ENCODE results near the gene CTDNEP1.

CTDNEP1 gene

DNA sequence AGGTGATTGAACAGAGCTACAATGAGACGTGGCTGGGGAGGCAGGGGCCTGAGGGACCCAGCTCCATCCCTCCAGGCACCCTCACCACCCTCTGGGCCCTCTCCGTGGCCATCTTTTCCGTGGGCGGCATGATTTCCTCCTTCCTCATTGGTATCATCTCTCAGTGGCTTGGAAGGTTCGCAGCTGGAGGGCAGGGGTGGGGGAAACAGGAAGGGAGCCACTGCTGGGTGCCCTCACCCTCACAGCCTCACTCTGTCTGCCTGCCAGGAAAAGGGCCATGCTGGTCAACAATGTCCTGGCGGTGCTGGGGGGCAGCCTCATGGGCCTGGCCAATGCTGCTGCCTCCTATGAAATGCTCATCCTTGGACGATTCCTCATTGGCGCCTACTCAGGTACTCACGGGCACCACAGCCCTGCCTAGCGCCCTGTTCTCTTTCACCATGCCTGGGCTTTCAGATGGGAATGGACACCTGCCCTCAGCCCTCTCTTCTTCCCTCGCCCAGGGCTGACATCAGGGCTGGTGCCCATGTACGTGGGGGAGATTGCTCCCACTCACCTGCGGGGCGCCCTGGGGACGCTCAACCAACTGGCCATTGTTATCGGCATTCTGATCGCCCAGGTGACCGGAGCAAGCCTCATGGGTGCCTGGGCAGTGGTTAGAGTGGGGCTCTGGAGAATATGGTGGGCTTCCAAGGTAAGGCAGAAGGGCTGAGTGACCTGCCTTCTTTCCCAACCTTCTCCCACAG is 32.1 kb upstream of the CTDNEP1 start:
- DNase-seq (ENCODE audit: low read depth): no peak
- TF ChIP-seq, protein P1, sequence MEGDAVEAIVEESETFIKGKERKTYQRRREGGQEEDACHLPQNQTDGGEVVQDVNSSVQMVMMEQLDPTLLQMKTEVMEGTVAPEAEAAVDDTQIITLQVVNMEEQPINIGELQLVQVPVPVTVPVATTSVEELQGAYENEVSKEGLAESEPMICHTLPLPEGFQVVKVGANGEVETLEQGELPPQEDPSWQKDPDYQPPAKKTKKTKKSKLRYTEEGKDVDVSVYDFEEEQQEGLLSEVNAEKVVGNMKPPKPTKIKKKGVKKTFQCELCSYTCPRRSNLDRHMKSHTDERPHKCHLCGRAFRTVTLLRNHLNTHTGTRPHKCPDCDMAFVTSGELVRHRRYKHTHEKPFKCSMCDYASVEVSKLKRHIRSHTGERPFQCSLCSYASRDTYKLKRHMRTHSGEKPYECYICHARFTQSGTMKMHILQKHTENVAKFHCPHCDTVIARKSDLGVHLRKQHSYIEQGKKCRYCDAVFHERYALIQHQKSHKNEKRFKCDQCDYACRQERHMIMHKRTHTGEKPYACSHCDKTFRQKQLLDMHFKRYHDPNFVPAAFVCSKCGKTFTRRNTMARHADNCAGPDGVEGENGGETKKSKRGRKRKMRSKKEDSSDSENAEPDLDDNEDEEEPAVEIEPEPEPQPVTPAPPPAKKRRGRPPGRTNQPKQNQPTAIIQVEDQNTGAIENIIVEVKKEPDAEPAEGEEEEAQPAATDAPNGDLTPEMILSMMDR (IDR thresholded peaks at IDR 0.05; ENCODE audit: control insufficient read depth, extremely low read depth, insufficient read depth): no peak
- no peak overlapping the region for H3K4me3 ChIP-seq (ENCODE audit: low read depth, low read length)

DNA sequence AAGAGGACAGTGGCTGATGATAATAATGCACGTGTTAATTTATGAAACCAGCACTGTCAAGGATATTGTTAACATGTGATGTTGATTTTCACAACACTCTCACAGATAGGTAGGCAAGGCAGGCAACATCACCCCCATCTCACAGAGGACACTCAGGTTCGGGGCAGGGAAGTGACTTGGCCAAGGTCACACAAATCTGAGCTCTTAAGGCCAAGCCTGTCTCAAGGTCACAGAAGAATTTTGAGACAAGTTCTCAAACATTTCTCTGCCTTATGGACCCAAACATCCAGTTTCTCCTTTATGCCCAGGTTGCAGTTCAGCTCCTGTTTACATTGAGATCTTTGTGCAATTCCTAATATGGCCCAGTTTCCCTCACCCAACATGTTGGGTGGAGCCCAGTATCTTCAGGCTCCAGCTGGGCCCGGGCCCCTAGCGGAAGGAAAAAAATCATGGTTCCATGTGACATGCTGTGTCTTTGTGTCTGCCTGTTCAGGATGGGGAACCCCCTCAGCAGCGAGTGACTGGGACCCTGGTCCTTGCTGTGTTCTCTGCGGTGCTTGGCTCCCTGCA is 31.3 kb upstream of the CTDNEP1 start:
- no peak overlapping the region for H3K4me3 ChIP-seq (ENCODE audit: low read depth, low read length)
- TF ChIP-seq, protein P1 (IDR thresholded peaks at IDR 0.05; ENCODE audit: control insufficient read depth, extremely low read depth, insufficient read depth): no peak
- DNase-seq (ENCODE audit: low read depth): no peak

DNA sequence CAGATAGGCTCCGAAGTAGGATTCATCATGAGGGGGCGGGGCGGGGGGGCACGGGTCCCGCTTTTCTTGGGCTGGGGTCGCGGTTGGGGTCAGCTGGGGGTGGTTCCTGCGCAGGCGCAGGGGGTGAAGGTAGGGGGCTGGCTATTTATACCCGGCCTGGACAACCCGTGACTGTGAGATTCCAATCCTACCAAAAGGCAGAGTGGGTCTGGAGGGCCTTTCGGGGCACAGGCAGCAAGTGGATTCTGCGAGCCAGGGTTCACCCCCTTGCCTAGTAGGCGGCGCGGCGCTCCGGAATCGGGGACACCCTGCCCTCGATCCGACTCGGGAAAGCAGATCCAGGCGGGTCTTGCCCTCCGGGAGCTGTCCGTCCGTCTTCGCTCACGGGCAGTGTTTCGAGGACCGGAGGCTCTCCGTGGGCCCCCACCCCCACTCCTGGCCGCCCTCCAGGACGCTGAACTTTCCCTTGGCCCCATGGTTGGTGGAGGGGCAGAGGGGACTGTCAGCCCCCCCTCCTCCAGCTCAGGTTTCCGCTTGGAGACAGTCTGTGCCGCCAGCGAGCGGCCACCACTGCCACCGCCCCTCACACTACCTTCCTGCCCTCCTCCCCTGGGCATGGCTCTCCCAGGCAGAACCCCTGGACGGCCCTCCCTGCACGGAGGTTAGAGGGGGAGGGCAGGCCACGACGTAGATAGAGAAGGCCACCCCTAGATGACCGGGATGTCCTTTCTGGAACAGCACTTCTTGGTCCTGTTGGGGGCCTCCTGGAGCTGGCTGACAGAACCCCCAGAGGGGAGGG is 30.6 kb upstream of the CTDNEP1 start:
- no peak for DNase-seq (ENCODE audit: low read depth)
- TF ChIP-seq, protein P1 (IDR thresholded peaks at IDR 0.05; ENCODE audit: control insufficient read depth, extremely low read depth, insufficient read depth): no peak
- peak overlapping the region; percentile 70 for H3K4me3 ChIP-seq (ENCODE audit: low read depth, low read length)

DNA sequence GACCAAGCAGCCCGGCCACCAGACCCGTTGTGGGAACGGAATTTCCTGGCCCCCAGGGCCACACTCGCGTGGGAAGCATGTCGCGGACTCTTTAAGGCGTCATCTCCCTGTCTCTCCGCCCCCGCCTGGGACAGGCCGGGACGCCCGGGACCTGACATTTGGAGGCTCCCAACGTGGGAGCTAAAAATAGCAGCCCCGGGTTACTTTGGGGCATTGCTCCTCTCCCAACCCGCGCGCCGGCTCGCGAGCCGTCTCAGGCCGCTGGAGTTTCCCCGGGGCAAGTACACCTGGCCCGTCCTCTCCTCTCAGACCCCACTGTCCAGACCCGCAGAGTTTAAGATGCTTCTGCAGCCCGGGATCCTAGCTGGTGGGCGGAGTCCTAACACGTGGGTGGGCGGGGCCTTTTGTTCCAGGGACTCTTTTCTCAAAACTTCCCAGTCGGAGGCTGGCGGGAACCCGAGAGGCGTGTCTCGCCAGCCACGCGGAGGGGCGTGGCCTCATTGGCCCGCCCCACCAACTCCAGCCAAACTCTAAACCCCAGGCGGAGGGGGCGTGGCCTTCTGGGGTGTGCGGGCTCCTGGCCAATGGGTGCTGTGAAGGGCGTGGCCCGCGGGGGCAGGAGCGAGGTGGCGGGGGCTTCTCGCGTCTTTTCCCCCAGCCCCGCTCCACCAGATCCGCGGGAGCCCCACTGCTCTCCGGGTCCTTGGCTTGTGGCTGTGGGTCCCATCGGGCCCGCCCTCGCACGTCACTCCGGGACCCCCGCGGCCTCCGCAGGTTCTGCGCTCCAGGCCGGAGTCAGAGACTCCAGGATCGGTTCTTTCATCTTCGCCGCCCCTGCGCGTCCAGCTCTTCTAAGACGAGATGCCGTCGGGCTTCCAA is 29.8 kb upstream of the CTDNEP1 start, which contains the start of gene SLC2A4:
SLC2A4 (plus strand) TSS at position 645 of the 879 bp plus-strand sequence; CDS start at position 862, 217 bp downstream.
- DNase-seq (ENCODE audit: low read depth): peak; percentile 84
- TF ChIP-seq, protein P1 (IDR thresholded peaks at IDR 0.05; ENCODE audit: control insufficient read depth, extremely low read depth, insufficient read depth): no peak
- peak within 1 kb of the TSS; percentile 70 for H3K4me3 ChIP-seq (ENCODE audit: low read depth, low read length)

DNA sequence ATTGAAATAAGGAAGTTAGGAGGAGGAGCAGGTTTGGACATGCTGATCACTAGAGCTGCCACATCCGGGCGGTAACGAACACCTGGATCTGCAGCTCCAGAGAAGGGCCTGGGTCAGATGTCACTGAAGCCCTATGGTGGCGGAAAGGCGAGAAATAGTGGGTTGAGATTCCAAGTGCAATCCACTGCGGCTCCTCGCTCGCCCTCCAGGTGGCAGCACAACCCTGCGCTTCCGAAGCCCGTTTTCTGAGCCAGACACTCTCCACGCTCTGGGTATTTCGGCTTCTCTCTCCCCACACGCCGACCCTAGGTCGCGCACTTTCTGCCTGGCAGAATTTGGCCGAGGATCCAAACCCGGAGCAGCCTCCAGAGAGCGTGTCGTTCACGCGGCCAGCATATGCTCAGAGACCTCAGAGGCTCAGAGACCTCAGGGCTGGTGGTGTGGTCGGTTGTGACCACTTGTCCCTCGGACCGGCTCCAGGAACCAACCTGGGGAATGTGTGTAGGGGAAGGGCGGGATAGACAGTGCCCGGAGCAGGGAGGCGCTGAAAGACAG is 29.1 kb upstream of the CTDNEP1 start:
- peak; percentile 69 for DNase-seq (ENCODE audit: low read depth)
- H3K4me3 ChIP-seq (ENCODE audit: low read depth, low read length): peak overlapping the region; percentile 70
- TF ChIP-seq, protein P1 (IDR thresholded peaks at IDR 0.05; ENCODE audit: control insufficient read depth, extremely low read depth, insufficient read depth): peak; percentile 90

DNA sequence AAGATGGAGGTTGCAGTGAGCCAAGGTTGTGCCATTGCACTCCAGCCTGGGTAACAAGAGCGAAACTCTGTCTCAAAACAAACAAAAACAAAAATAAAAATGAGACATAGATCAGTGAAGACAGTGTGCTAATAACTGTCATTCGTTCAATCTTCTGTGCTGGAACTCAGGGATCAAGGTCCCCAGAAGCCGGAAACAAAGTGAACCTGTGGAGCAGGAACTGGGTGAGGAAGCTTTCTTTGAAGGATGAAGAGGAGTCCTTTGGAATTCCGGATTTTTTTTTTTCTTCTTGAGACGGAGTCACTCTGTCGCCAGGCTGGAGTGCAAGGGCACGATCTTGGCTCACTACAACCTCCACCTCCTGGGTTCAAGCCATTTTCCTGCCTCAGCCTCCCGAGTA is 27.9 kb upstream of the CTDNEP1 start:
- TF ChIP-seq, protein P1 (IDR thresholded peaks at IDR 0.05; ENCODE audit: control insufficient read depth, extremely low read depth, insufficient read depth): no peak
- H3K4me3 ChIP-seq (ENCODE audit: low read depth, low read length): no peak overlapping the region
- no peak for DNase-seq (ENCODE audit: low read depth)

Data from LNCaP clone FGC (cell line).